ENCODE results near the gene PRKCSH. TPM values are rescaled to one million over a fixed set of nuclear protein-coding genes. Genes with fewer than 3 reads are reported as not detected.

The PRKCSH gene
- total RNA-seq, 1 donor from 2014 or later: 79.1 TPM

DNA sequence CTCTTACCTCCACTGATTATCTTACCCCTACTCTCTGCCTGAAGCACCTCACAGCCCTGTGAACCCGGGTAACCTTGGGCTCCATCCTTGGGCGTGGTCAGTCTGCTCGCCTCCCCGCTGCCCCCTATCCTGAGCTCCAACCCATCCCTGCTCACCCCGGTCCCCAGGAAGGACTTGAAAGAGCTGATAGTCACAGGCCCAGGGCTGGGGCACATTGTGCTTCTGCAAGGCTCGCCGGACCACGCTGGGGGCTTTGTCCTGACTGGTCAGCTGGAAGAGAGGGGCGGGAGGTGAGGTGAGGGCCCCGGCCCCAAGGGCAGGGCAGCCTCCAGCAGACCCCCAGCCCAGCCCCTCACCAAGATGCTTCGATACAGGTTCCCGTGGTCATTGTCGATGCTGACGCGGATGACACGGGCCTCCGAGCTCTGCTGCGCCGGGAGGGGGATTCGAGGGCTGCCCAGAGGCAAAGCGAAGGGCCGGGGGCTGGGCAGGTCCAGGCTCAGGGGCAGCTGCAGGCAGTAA, 38.3 kb upstream of the PRKCSH start:
- Histone ChIP-seq H3K4me1 (no peaks in the 10 kb centered on the region), H3K4me3 (no peak overlapping the region), H3K27ac (no peak overlapping the region), H3K27me3 (no peaks in the 10 kb centered on the region), H3K36me3 (peaks cover 0 to 4% of the 10 kb centered on the region in 2 donors), H3K9me3 (no peaks in the 10 kb centered on the region)
- DNase-seq (ENCODE audit: extremely low spot score in 2 of 2): no peak
- TF ChIP-seq, protein P1, sequence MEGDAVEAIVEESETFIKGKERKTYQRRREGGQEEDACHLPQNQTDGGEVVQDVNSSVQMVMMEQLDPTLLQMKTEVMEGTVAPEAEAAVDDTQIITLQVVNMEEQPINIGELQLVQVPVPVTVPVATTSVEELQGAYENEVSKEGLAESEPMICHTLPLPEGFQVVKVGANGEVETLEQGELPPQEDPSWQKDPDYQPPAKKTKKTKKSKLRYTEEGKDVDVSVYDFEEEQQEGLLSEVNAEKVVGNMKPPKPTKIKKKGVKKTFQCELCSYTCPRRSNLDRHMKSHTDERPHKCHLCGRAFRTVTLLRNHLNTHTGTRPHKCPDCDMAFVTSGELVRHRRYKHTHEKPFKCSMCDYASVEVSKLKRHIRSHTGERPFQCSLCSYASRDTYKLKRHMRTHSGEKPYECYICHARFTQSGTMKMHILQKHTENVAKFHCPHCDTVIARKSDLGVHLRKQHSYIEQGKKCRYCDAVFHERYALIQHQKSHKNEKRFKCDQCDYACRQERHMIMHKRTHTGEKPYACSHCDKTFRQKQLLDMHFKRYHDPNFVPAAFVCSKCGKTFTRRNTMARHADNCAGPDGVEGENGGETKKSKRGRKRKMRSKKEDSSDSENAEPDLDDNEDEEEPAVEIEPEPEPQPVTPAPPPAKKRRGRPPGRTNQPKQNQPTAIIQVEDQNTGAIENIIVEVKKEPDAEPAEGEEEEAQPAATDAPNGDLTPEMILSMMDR (IDR thresholded peaks at IDR 0.05): no peak
- TF ChIP-seq POLR2AphosphoS5 (IDR thresholded peaks at IDR 0.05; ENCODE audit: insufficient read depth in 1 of 2, low read depth in 1 of 2) (no peak), POLR2A (IDR thresholded peaks at IDR 0.05) (no peak)
- intact Hi-C loops (cut with DNase I): no loop called here

DNA sequence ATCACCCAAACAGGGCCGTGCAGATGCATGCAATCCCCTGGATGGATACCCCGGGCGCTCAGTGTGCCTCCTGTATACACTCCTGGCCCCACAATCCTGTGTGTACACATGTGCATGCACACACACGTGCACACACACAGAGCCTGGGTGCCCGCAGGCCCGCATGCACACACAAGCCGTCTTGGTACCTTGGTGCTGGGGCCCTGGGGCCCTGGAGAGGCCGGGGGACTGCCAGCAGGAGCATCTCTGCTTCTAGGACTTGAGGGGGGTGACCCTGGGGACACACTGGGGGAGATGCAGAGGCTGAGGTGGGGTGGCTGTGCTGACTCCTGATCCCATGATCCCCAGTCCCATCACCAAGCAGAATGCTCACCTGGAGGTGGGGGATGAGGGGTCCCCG, 35.8 kb upstream of the PRKCSH start:
- Histone ChIP-seq H3K27me3 (no peaks in the 10 kb centered on the region), H3K27ac (no peak overlapping the region), H3K4me3 (no peak overlapping the region), H3K4me1 (no peaks in the 10 kb centered on the region), H3K36me3 (peaks cover 0 to 4% of the 10 kb centered on the region in 2 donors), H3K9me3 (no peaks in the 10 kb centered on the region)
- intact Hi-C loops (cut with DNase I): no loop called here
- TF ChIP-seq POLR2AphosphoS5 (IDR thresholded peaks at IDR 0.05; ENCODE audit: insufficient read depth in 1 of 2, low read depth in 1 of 2): no peak
- TF ChIP-seq, protein P1 (IDR thresholded peaks at IDR 0.05): no peak
- no peak for TF ChIP-seq POLR2A (IDR thresholded peaks at IDR 0.05)
- DNase-seq (ENCODE audit: extremely low spot score in 2 of 2): no peak

DNA sequence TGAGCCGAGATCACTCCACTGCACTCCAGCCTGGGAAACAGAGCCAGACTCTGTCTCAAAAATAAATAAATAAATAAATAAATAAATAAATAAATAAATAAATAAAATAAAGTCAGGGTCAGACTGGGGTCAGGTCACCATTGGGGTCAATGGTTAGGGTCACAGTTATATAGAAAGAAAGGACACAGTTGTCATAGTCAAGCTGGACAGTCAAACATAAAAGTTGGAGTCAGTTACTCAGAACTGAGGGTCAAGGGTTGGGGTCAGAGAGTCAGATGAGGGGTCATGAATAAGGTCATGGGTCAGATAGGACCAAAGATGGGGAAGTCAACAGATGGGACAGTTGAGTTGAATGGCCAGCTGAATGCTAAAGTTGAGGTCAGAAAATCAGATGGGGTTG, 34.6 kb upstream of the PRKCSH start:
- Histone ChIP-seq H3K27ac (no peak overlapping the region), H3K36me3 (peaks cover 0 to 4% of the 10 kb centered on the region in 2 donors), H3K4me3 (no peak overlapping the region), H3K27me3 (no peaks in the 10 kb centered on the region), H3K4me1 (no peaks in the 10 kb centered on the region), H3K9me3 (no peaks in the 10 kb centered on the region)
- no peak for DNase-seq (ENCODE audit: extremely low spot score in 2 of 2)
- intact Hi-C loops (cut with DNase I): no loop called here
- TF ChIP-seq, protein P1 (IDR thresholded peaks at IDR 0.05): no peak
- TF ChIP-seq POLR2A (IDR thresholded peaks at IDR 0.05) (no peak), POLR2AphosphoS5 (IDR thresholded peaks at IDR 0.05; ENCODE audit: insufficient read depth in 1 of 2, low read depth in 1 of 2) (no peak)

DNA sequence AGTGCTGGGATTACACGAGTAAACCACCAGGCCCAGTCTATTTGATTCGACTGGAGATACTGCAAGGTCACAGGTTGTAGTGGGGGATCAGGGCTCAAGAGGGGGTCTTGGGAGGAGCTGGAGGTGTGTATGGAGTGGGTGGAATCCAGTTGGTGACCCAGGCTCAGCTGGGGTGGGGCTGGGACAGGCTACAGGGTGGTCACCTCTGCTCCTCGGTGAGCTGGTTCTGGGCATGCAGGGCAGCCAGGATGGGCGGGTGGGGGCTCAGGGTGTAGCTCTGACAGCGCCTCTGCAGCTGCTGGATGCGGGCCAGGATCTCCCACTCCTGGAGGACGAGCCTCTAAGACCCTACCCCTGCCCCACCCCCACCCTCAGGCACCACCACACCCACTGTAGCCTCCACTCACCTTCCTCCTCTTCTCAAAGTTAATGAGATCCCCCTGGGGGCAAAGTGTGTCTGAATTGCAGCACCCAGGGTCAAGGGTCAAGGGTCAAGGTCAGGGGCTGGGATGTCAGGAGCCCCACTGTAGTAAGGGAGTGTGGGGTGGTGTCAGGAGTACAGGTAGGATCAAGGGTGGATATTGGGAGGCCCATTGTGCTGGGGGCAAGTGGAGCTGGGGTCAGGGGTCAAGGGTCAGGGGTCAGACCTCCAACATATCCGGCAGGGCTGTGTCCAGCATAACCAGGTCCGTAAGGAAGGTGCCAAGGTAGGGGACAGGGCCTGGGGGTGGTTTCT, 33.5 kb upstream of the PRKCSH start:
- intact Hi-C loops (cut with DNase I): no loop called here
- H3K27me3 ChIP-seq: no peaks in the 10 kb centered on the region
- no peaks in the 10 kb centered on the region for H3K4me1 ChIP-seq
- no peak overlapping the region for H3K4me3 ChIP-seq
- no peak for DNase-seq (ENCODE audit: extremely low spot score in 2 of 2)
- H3K36me3 ChIP-seq: peaks cover 0 to 4% of the 10 kb centered on the region in 2 donors
- H3K27ac ChIP-seq: no peak overlapping the region
- H3K9me3 ChIP-seq: no peaks in the 10 kb centered on the region
- TF ChIP-seq, protein P1 (IDR thresholded peaks at IDR 0.05): no peak
- no peak for TF ChIP-seq POLR2A (IDR thresholded peaks at IDR 0.05)
- no peak for TF ChIP-seq POLR2AphosphoS5 (IDR thresholded peaks at IDR 0.05; ENCODE audit: insufficient read depth in 1 of 2, low read depth in 1 of 2)

DNA sequence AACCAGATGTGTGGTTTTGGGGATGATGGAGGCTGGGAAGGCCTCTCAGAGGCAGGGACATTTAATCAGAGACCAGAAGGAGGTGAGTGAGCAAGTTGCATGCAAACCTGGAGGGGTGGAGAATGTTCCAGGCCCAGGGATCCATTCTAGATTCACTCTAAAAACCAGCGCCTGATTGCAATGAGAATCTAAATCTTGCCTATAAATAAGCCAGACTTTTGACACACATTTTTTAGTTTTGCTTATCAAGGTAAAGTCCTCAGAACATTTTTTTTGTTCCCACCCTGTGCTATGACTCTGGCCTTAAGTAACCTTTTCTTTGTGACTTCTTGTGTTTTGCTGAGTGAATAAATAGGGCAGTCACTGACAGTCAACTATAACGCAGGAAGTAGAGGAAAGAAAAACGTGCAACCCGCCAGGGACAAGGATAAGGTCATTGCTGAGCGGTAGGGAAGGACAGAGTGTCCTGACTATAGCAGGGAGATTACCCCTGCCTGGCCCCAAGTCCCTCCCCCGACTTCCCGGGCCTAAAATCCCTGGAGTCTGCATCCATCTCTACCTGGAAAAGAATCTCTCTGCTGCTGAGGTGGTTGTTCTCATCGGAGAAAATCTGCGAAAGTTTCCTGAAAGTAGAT, 30.7 kb upstream of the PRKCSH start:
- Histone ChIP-seq H3K4me1 (no peaks in the 10 kb centered on the region), H3K4me3 (no peak overlapping the region), H3K27me3 (no peaks in the 10 kb centered on the region), H3K9me3 (no peaks in the 10 kb centered on the region), H3K36me3 (peaks cover 0 to under 1% of the 10 kb centered on the region in 2 donors), H3K27ac (no peak overlapping the region)
- no peak for DNase-seq (ENCODE audit: extremely low spot score in 2 of 2)
- TF ChIP-seq, protein P1 (IDR thresholded peaks at IDR 0.05): no peak
- no peak for TF ChIP-seq POLR2AphosphoS5 (IDR thresholded peaks at IDR 0.05; ENCODE audit: insufficient read depth in 1 of 2, low read depth in 1 of 2)
- TF ChIP-seq POLR2A (IDR thresholded peaks at IDR 0.05): no peak
- intact Hi-C loops (cut with DNase I): no loop called here

Data from vagina (tissue), 2 donors.